ENCODE data around the gene AKR7A2. TPM values are rescaled to one million over a fixed set of nuclear protein-coding genes. Genes with fewer than 3 reads are reported as not detected.
"Not testable (repeated sequence)": the region's sequence is repeated elsewhere in the genome, so short reads cannot be mapped to it uniquely, and the experiment has no call there.

The AKR7A2 gene
- total and polyA plus RNA-seq, 9 donors = 41.6 to 56.5 (median 46.0) TPM

GRCh38 chr1:19285366-19285765 lies 26.6 kb downstream of the AKR7A2 start:
- not testable (repeated sequence) for H3K4me1 ChIP-seq (ENCODE audit: control insufficient read depth, insufficient read depth, low read length)
- WGBS (ENCODE audit: insufficient coverage) = no CpG with 5 or more reads among the region's 3 CpGs

GRCh38 chr1:19284881-19285280 lies 27.1 kb downstream of the AKR7A2 start:
- Histone ChIP-seq H3K4me1 (ENCODE audit: control insufficient read depth, insufficient read depth, low read length) (peaks cover 8% of the 10 kb centered on the region), H3K27me3 (ENCODE audit: control insufficient read depth, insufficient read depth, low read length) (peaks cover 3% of the 10 kb centered on the region), H3K9me3 (replicated peaks; ENCODE audit: control insufficient read depth, low read depth, low read length) (no peaks in the 10 kb centered on the region), H3K27ac (ENCODE audit: low read length) (no peak overlapping the region), H3K36me3 (ENCODE audit: control insufficient read depth, insufficient read depth, low read length) (peaks cover 10% of the 10 kb centered on the region), H3K4me3 (ENCODE audit: low read length) (no peak overlapping the region)
- 84% methylated on average over 3 of the region's 8 CpGs for WGBS (ENCODE audit: insufficient coverage)
- no peak for DNase-seq

More at GRCh38 chr1:19285366-19285765, 26.6 kb downstream of the AKR7A2 start:
- H3K9me3 ChIP-seq (replicated peaks; ENCODE audit: control insufficient read depth, low read depth, low read length); H3K4me3 ChIP-seq (ENCODE audit: low read length); DNase-seq; H3K27ac ChIP-seq (ENCODE audit: low read length); H3K27me3 ChIP-seq (ENCODE audit: control insufficient read depth, insufficient read depth, low read length): not testable (repeated sequence)
- peaks cover 10% of the 10 kb centered on the region for H3K36me3 ChIP-seq (ENCODE audit: control insufficient read depth, insufficient read depth, low read length)

DNA sequence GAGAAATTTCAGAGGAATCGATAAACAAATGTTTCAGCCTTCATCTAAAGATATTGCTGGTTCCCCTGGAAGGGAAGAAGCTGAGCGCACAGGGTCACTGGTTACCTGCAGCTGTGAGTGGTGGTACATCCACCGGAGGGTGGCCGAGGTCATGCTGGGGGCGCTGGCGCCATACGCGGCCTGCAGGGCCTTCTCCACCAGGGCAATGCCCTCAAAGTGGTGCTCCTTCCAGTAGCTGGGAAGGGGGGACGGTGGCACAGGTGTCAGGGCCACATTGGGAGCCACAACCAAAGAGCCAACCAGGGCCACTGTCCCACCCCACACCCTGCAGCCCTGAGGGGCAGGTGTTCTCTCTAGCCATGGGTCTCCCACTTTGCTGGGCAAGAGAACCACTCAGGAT lies 28.1 kb downstream of the AKR7A2 start:
- no peak for DNase-seq
- no peak overlapping the region for H3K27ac ChIP-seq (ENCODE audit: low read length)
- peaks cover 10% of the 10 kb centered on the region for H3K36me3 ChIP-seq (ENCODE audit: control insufficient read depth, insufficient read depth, low read length)
- 94% methylated on average over 7 of the region's 9 CpGs for WGBS (ENCODE audit: insufficient coverage)
- peaks cover 2% of the 10 kb centered on the region for H3K27me3 ChIP-seq (ENCODE audit: control insufficient read depth, insufficient read depth, low read length)
- no peak overlapping the region for H3K4me3 ChIP-seq (ENCODE audit: low read length)
- H3K4me1 ChIP-seq (ENCODE audit: control insufficient read depth, insufficient read depth, low read length) = peaks cover 2% of the 10 kb centered on the region
- no peaks in the 10 kb centered on the region for H3K9me3 ChIP-seq (replicated peaks; ENCODE audit: control insufficient read depth, low read depth, low read length)

DNA sequence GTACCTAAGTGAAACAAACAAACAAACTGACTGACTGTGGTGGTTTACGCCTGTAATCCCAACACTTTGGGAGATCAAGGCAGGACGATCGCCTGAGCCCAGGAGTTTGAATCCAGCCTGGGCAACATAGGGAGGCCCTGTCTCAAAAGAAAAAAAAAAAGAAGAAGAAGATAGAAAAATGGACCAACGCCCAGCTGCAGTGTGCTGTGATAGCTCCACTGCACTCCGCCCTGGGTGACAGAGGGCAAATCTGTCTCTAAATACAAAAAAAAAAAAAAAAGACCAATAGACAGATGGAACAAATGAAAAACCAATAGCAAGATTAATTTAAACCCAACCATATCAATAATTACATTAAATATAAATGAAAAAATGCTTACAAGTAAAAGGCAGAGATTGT lies 37.3 kb downstream of the AKR7A2 start:
- Histone ChIP-seq H3K4me1 (ENCODE audit: control insufficient read depth, insufficient read depth, low read length) (peaks cover 4% of the 10 kb centered on the region), H3K36me3 (ENCODE audit: control insufficient read depth, insufficient read depth, low read length) (no peaks in the 10 kb centered on the region), H3K4me3 (ENCODE audit: low read length) (no peak overlapping the region), H3K27me3 (ENCODE audit: control insufficient read depth, insufficient read depth, low read length) (peaks cover 6% of the 10 kb centered on the region), H3K9me3 (replicated peaks; ENCODE audit: control insufficient read depth, low read depth, low read length) (peaks cover 3% of the 10 kb centered on the region), H3K27ac (ENCODE audit: low read length) (no peak overlapping the region)
- 94% methylated on average over 2 of the region's 5 CpGs for WGBS (ENCODE audit: insufficient coverage)
- DNase-seq = no peak

DNA sequence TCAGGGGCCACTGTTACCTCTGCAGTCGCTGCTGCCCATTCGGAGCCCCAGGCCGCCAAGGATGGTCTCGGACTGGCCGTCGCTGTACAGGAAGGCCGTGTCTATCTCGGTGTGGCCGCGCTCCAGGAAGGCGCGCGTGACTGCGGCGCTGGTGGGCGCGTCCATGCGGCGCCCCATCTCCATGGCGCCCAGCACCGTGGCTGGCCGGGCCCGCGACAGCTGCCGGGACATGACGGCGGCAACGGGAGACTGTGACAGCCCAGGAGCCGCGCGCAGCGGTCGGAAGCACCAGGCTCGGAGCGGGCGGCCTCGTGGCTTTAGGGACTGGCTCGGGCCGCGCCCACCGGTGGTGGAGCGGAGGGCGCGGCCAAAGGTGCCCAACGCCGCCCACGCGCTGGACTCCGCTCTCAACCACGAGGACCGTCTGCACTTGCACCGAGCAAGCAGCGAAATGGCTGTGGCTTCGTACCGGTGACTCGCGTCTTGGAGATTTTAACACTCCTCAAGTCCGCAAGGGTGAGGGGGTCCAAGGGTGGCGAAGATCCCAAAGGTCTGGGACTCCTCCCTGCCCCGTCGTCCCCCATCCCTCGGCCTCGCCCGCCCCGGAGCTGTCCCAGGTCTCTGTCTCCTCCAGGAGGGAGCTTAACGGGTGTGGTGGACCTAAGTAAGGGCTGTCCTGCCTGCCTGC lies 38.0 kb downstream of the AKR7A2 start:
- WGBS (ENCODE audit: insufficient coverage) = 9% methylated on average over 34 of the region's 66 CpGs
- not testable (repeated sequence) for H3K4me1 ChIP-seq (ENCODE audit: control insufficient read depth, insufficient read depth, low read length); H3K4me3 ChIP-seq (ENCODE audit: low read length); H3K36me3 ChIP-seq (ENCODE audit: control insufficient read depth, insufficient read depth, low read length); H3K27me3 ChIP-seq (ENCODE audit: control insufficient read depth, insufficient read depth, low read length); H3K27ac ChIP-seq (ENCODE audit: low read length); DNase-seq; H3K9me3 ChIP-seq (replicated peaks; ENCODE audit: control insufficient read depth, low read depth, low read length)

GRCh38 chr1:19273106-19273843 lies 38.7 kb downstream of the AKR7A2 start:
- Histone ChIP-seq H3K36me3 (ENCODE audit: control insufficient read depth, insufficient read depth, low read length) (no peaks in the 10 kb centered on the region), H3K4me1 (ENCODE audit: control insufficient read depth, insufficient read depth, low read length) (peaks cover 4% of the 10 kb centered on the region), H3K9me3 (replicated peaks; ENCODE audit: control insufficient read depth, low read depth, low read length) (peaks cover 3% of the 10 kb centered on the region), H3K27me3 (ENCODE audit: control insufficient read depth, insufficient read depth, low read length) (peaks cover 6% of the 10 kb centered on the region), H3K27ac (ENCODE audit: low read length) (no peak overlapping the region), H3K4me3 (ENCODE audit: low read length) (no peak overlapping the region)
- DNase-seq = no peak
- WGBS (ENCODE audit: insufficient coverage) = 80% methylated on average over 17 of the region's 22 CpGs

- no peak for DNase-seq
- Histone ChIP-seq H3K27me3 (ENCODE audit: control insufficient read depth, insufficient read depth, low read length) (peaks cover 6% of the 10 kb centered on the region), H3K9me3 (replicated peaks; ENCODE audit: control insufficient read depth, low read depth, low read length) (peaks cover 3% of the 10 kb centered on the region), H3K27ac (ENCODE audit: low read length) (no peak overlapping the region), H3K4me3 (ENCODE audit: low read length) (no peak overlapping the region), H3K36me3 (ENCODE audit: control insufficient read depth, insufficient read depth, low read length) (no peaks in the 10 kb centered on the region), H3K4me1 (ENCODE audit: control insufficient read depth, insufficient read depth, low read length) (peaks cover 4% of the 10 kb centered on the region)
Observed at GRCh38 chr1:19272064-19272463, 39.9 kb downstream of the AKR7A2 start.

DNA sequence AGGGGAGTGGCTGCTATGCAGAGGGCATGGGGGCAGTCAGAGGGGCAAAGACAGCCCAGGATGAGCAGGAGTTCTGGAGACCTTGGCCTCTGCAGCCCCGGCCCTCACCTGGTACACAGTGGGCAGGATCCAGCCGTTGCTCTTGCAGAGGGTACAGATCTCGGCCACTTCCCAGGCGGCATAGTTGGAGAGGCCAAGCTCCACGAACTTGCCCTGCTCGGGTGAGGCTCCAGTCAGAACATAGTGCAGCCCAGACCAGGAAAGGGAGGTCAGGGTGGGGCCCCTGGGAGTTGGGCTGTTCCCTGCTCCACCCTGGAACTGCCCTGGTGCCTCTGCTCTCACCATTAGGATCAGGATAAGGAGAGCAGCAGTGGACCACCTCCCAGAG lies 41.6 kb downstream of the AKR7A2 start:
- DNase-seq; H3K9me3 ChIP-seq (replicated peaks; ENCODE audit: control insufficient read depth, low read depth, low read length); H3K4me1 ChIP-seq (ENCODE audit: control insufficient read depth, insufficient read depth, low read length); H3K27ac ChIP-seq (ENCODE audit: low read length); H3K27me3 ChIP-seq (ENCODE audit: control insufficient read depth, insufficient read depth, low read length); H3K36me3 ChIP-seq (ENCODE audit: control insufficient read depth, insufficient read depth, low read length); H3K4me3 ChIP-seq (ENCODE audit: low read length): not testable (repeated sequence)
- 89% methylated on average over 6 of the region's 6 CpGs for WGBS (ENCODE audit: insufficient coverage)

DNA sequence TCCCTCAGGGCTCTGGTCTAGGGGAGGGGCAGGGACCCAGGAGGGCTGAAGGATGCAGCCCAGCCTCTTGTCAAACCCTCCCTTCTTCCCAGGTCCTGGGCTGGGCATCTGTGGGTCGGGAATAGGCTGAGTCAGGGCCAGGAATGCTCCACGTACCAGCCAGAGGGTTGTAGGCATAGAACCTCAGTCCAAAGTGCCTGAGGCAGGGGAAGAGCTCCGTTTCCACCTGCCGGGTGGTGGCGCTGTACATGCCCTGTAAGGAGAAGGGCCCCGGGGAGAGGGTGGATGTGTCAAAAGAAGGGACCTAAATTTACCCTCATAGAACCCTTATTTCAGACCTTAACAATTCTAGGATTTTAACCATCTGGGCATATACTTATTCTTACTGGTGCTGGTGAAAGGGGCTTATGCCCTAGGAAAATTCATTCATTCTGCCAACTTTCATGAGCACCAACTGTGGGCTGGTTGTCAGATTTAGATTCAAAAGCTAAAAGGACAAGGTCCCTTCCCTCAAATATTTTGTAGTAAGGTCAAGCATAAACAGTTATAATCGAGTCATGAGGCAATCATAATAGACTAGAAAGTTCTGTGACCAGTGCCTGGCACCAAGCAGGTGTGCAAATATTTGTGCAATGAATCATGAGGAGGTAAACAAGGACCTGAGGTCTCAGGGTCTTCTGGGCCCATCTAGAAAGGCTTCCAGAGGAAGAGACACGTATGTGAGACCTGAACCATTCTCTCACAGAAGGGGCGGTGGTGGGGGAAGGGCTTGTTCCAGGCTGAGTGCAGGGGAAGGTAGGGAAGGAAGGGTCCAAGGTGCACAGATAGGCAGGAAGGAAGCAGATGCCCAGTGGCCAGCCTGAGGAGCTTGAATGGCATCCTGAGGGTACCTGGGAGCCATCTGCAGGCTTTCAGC lies 42.3 kb downstream of the AKR7A2 start:
- H3K36me3 ChIP-seq (ENCODE audit: control insufficient read depth, insufficient read depth, low read length); H3K4me1 ChIP-seq (ENCODE audit: control insufficient read depth, insufficient read depth, low read length); H3K9me3 ChIP-seq (replicated peaks; ENCODE audit: control insufficient read depth, low read depth, low read length); DNase-seq; H3K4me3 ChIP-seq (ENCODE audit: low read length); H3K27me3 ChIP-seq (ENCODE audit: control insufficient read depth, insufficient read depth, low read length); H3K27ac ChIP-seq (ENCODE audit: low read length): not testable (repeated sequence)
- WGBS (ENCODE audit: insufficient coverage) = 83% methylated on average over 2 of the region's 9 CpGs

GRCh38 chr1:19268445-19268844 lies 43.5 kb downstream of the AKR7A2 start:
- no peak overlapping the region for H3K4me3 ChIP-seq (ENCODE audit: low read length)
- H3K36me3 ChIP-seq (ENCODE audit: control insufficient read depth, insufficient read depth, low read length) = no peaks in the 10 kb centered on the region
- no peaks in the 10 kb centered on the region for H3K4me1 ChIP-seq (ENCODE audit: control insufficient read depth, insufficient read depth, low read length)
- no peaks in the 10 kb centered on the region for H3K9me3 ChIP-seq (replicated peaks; ENCODE audit: control insufficient read depth, low read depth, low read length)
- no peak for DNase-seq
- H3K27ac ChIP-seq (ENCODE audit: low read length) = no peak overlapping the region
- 80% methylated on average over 11 of the region's 11 CpGs for WGBS (ENCODE audit: insufficient coverage)
- H3K27me3 ChIP-seq (ENCODE audit: control insufficient read depth, insufficient read depth, low read length) = peaks cover 2% of the 10 kb centered on the region

Data from muscle of leg (tissue), 11 donors.